Sigmoid colon (tissue), 4 donors: ENCODE measurements around the gene ZNF581.

Experiments used
- EP300 ChIP-seq, 4 donors: sonication (generic); formaldehyde crosslinking; IDR thresholded peaks; one replicate each; pipeline ENCODE4 v1.6.1; 2017; ENCODE audit warnings: antibody characterized with exemption in 4 of 4
- POLR2A ChIP-seq, 2 donors: fragments of 450-650 bp; IDR thresholded peaks; one replicate each; pipeline ENCODE4 v1.6.1; 2016; ENCODE audit warnings: antibody characterized with exemption in 2 of 2, mild to moderate bottlenecking in 2 of 2, moderate library complexity in 2 of 2
- POLR2AphosphoS5 ChIP-seq, 4 donors: sonication (generic); formaldehyde crosslinking; IDR thresholded peaks; one replicate each; pipeline ENCODE4 v1.6.1; 2017; ENCODE audit warnings: antibody characterized with exemption in 4 of 4
- TF ChIP-seq, protein P1 (sequence below), 4 experiments: fragments of 450-650 bp in 3 of 4; fragments of 200-600 bp in 1 of 4; IDR thresholded peaks; one replicate each; pipeline ENCODE4 v1.5.1; 2016 to 2019; ENCODE audit warnings: antibody characterized with exemption in 4 of 4, mild to moderate bottlenecking in 3 of 4, moderate library complexity in 2 of 4

DNA sequence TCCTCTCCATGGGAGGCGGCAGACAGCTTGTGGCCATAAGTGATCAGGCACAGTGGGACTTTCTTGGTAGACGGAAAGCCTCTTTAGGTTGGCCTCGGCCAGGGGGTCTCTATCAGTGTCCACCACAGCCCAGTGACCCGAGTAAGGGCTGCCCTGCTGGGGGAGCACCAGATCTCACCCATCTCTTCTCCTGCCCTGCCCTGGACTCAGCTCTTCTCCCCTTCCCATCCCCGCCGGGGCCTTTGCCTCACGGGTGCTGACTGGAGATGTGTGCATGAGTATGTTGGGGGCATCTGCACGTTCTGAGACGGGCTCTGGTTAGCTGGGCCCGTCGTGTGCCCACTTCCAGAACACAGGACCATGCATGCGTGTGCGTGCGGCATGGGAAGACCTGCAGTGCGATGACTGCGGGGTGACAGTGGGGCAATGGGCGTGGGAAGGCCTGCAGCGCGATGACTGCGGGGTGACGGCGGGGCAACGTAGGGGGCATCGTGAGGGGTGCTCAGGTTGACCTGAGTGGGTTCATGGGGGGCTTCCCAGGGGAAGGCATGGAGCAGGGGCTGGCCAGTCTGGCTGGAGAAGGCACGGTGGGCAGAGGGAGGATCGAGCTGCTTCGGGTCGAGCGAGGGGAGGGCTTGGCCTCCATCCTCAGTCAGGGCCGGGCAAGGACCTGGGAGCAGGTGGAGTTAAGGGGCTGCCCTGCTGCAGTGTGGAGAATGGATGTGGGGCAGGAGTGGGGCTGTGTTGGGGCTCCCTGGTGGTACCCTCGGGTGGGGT, 47.5 kb downstream of the ZNF581 start:
- TF ChIP-seq POLR2AphosphoS5 (IDR thresholded peaks at IDR 0.05) (no peak), POLR2A (IDR thresholded peaks at IDR 0.05) (no peak), EP300 (IDR thresholded peaks at IDR 0.05) (no peak)
- TF ChIP-seq, protein P1, sequence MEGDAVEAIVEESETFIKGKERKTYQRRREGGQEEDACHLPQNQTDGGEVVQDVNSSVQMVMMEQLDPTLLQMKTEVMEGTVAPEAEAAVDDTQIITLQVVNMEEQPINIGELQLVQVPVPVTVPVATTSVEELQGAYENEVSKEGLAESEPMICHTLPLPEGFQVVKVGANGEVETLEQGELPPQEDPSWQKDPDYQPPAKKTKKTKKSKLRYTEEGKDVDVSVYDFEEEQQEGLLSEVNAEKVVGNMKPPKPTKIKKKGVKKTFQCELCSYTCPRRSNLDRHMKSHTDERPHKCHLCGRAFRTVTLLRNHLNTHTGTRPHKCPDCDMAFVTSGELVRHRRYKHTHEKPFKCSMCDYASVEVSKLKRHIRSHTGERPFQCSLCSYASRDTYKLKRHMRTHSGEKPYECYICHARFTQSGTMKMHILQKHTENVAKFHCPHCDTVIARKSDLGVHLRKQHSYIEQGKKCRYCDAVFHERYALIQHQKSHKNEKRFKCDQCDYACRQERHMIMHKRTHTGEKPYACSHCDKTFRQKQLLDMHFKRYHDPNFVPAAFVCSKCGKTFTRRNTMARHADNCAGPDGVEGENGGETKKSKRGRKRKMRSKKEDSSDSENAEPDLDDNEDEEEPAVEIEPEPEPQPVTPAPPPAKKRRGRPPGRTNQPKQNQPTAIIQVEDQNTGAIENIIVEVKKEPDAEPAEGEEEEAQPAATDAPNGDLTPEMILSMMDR (IDR thresholded peaks at IDR 0.05) = no peak
